NCI-H1092 treated with DMSO at 0.1 percent for 48 hours (cell line): ENCODE measurements around the gene SLC8A2.
A peak's percentile ranks its signal among the peaks of the same experiment; 100 is the strongest.

Experiments
- DNase-seq: peaks from one replicate; lab custom pipeline; 2025; lab: John Stamatoyannopoulos, UW

The SLC8A2 gene

DNA sequence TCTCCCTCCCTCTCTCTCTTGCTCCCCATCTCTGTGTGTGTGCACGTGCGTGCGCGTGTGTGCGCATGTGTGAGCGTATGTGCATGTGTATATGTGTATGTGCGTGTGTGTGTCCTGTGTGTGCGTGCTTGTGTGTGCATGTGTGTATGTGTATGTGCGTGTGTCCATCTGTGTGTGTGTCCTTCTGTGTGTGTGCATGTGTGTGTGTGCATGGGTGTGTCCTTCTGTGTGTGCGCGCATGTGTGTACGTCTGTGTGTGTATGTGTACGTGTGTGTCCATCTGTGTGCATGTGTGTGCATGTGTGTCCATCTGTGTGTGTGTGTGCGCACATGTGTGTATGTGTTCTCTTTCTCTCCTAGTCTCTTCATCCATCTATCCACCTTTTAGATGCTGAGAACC, 12.2 kb downstream of the SLC8A2 start:
- no peak for DNase-seq

DNA sequence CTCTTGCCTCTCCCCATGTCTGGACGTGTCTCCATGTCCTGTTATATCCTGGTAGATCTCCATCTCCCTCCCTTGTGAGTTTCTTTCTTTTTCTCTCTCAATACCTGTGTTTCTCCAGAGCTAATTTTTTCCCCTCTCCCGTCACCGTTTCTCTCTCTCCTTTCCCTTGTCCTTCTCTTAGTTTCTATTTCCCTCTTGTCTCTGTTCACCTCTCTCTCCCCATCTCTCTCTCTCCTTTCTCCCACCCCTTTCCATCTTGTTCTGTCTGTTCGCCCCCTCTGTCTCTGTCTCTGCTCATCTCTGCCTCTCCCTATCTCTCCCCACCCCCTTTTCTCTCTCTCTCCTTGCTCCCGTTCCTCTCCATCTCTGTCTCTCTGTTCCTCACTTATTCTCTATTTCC, 13.0 kb downstream of the SLC8A2 start:
- DNase-seq, result no peak

DNA sequence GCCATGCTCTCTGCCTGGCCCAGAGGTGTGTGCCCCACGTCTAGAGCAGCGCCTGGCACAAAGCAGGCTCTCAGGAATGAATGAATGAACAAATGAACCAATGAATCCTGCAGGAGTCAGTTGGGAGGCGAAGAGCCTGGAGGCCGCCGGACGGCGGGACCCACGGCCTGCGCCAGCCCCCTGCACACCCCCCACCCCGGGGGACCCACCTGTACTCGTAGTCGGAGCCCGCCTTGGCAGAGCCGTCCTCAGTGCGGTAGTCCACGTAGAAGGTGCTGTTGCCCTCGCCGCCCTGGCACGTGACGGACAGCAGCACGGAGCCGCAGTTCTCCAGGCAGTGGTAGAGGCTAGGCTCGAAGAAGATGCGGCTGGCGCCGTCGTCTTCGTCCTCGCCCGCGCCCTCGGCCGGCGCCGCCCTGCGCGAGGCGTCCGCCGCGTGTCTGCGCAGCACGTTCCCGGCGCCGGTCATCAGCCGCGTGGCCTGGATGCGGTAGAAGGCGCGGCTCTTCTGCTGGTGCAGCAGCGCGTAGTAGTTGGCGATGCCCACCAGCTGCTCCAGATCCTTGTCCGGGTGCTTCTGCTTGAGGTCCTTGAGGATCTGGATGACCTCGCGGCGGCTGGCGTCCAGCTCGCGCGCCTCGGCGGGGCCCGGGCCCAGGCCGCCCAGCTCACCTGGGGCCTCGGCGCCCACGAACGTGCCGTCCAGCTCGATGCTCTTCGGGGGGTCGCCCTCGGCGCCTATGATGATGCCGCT, 14.8 kb downstream of the SLC8A2 start:
- DNase-seq, result no peak

DNA sequence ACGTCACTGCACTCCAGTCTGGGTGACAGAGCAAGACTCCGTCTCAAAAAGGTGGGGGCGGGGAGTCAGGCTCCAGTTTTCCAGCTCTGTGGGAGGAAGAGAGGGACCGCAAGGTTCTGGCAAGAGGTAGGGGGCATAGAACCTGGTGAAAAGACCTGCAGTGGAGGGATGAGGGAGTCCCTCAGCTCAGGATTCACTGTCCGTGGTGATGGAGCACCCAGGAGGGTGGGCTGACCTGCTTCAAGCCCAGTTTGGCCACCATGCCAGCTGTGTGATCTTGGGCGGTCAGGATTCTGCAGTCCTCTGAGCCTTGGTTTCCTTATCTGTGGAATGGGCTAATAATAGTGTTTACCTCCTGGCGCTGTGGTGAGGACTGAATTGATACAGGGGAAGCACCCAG, 21.2 kb downstream of the SLC8A2 start:
- DNase-seq, result no peak

DNA sequence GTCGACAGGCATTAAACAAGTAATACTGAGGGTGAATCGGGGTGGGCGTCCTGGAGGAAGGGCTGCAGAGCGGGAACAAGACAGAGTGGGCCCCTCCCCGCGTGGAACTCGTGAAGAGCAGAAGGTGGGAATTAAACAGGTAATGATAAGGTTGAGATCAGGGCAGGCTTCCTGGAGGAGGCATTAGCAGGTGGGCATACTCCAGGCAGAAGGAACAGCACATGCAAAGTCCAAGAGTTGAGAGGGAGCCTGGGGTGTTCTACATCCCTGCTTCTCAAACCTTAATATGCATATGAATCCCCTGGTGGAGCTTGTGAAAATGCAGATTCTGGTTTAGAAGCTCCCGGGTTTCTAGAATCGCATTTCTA, 23.3 kb downstream of the SLC8A2 start:
- DNase-seq, result no peak

DNA sequence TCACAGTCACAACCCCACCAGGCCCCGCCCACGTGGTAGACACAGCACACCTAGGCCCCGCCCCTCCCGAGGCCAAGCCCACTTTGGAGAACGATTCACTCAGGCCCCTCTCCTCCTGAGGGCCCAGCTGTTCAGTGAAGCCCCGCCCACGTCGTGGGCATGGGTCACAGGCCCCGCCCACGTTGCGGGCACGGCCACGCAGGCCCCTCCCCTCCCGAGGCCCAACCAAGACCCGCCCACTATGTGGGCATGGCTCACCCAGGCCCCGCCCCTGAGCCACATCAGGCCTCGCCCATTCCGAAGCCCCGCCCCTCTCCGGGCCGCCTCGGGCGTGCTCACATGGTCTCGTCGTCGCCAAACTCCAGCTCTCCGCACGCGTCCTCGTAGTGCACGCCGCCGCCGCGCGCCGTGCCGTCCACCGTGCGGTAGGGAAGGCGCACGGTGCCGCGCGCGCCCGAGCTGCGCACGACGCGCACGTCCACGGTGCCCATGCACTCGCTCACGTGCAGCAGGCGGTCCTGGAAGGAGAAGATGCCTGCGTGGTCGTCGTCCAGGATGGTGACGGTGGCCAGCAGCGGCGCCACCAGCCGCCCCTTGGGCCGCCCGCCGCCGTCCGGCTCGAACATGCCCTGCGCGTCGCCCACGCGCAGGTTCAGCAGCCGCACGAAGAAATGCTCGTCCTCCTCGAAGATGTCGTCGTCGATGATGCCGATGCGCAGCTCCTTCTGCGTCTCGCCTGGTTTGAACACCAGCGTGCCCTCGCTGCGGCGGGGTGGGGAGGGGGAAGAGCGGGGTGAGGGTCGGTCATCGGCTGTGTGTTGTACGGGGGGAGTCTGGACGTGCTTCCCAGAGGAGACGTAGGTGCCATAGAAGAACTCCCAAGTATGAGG, 24.0 kb downstream of the SLC8A2 start:
- DNase-seq, result peak; percentile 59

DNA sequence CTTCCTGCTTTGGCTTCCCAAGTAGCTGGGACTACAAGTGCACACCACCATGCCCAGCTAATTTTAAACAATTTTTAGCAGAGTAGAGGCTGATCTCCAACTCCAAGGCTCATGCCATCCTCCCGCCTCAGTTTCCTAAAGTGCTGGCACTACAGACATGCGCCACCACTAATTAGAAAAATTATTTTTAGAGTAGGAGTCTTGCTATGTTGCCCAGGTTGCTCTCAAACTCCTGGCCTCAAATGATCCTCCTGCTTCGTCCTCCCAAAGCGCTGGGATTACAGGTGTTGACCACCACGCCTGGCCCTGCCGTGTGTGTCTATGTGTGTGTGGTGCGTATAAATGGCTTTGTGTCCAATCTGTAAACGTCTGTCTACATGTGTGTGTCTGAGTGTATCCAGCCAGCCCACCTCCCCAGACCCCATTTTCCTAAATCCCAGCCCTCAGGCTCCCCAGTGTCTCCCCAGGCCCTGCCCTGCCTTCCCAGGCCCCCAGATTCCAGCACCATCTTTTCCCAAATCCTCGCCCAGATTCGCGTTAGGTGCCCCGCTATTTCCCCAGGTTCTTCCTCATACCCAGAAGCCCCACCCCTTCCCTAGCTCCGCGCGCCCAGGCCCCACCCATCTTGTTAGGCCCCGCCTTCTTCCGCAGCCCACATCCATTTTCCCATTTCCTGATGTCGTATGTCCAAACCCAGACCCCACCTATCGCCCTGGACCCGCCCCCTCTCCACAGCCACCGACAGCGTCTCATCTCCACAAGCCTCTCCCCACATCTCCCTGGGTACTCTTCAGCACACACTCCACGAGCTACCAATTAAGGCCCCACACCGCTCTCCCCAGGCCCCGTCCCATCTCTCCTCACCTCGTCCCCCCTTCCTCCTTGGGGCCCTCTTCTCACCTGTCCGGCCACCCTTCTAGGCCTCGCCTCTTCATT, 24.9 kb downstream of the SLC8A2 start:
- DNase-seq, result no peak

DNA sequence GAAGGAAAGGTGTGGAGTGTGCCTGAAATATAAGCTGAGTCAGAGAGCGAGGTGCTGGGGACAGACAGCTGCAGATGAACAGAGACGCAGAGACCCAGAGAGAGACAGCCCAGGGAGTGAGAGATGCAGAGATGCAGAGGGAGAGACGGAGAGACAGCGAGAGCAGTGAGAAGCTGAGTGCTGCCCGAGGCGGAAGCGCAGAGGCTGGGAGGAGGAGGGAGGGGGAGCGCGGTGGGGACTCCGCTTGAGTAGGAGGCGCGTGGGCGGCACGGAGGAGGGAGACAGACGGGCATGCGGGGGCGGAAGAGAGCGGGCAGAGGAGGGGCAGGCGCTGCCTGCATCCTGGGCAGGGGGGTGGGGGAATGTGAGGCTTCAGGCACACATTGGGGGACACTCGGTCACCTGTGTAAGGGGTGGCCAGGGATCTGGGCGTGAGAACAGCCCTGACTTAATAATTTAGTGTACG, 25.7 kb downstream of the SLC8A2 start:
- peak; percentile 27 for DNase-seq

DNA sequence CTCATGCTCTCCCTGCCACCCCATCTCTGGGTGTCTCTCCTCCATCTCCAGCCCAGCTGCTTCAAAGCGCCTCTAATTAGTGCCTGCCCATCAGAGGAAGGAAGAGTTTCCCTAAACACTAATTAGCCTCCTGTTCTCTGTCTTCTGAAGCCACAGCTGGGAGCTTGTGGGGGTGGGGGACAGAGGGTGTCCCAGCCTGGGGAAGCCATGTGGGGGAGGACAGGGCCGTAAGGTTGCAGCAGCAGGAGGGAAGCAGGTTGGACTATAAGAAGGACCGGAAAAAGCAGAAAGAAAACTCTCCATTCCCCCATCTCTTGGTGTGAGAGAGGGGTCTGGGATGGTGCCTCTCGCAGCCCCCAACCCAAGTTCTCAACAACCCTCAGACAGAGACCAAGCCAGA, 26.2 kb downstream of the SLC8A2 start:
- DNase-seq, result no peak

DNA sequence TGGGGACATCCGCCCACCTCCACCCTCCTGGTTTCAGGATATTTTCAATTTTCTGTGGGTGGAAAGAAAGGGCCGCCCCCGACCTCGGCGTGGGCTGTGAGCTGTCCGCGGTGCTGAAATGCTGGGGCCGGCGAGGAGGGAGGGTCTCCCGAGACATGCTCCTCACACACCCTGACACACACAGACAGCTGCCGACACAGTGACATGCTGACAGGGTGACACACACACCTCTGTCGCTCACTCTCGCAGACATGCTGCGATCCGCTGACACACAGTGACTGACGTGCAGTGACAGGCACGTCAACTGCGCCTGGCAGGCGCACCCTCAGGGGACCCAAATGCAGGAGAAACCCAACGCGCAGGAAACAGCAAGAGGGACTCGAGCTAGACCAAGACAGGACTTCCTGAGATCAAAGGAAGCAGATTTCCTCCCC, 27.3 kb downstream of the SLC8A2 start:
- no peak for DNase-seq

DNA sequence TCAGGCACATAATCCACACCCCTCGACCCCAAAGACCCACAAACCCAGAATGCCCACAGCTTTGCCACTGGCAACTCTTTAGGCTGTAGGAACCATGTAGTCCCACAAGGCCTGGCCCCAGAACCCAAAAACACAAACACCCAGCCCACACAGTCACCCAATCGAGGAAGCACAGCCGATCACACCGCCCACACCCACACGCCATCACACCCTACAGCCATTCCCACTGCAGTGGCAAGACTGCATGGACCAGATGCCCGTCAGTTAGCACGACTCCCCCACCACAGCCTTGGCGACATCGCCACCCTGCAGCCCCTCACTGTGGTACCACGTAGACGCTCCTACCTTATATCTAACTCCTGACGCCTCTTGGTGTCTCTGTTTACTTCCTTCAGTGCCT, 28.4 kb downstream of the SLC8A2 start:
- DNase-seq, result no peak

DNA sequence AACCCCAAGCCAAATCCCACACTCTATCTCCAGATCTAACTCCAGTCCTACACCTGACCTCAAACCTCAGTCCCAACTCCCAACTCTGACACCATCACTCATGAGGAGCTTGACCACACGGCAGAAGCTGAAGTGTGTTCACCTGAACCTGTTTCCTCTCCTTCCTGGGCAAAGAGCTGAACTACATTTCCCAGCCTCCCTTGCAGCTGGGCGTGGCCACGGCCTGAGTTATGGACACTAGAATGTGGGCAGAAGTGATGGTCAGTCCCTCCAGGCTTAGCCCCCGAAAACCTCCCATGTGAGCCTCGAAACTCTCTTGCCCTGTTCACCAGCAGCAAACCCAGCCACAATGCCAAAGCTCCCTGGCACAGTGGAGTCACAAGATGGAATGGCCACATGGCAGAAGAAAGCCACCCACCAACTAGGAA, 32.9 kb downstream of the SLC8A2 start:
- no peak for DNase-seq

DNA sequence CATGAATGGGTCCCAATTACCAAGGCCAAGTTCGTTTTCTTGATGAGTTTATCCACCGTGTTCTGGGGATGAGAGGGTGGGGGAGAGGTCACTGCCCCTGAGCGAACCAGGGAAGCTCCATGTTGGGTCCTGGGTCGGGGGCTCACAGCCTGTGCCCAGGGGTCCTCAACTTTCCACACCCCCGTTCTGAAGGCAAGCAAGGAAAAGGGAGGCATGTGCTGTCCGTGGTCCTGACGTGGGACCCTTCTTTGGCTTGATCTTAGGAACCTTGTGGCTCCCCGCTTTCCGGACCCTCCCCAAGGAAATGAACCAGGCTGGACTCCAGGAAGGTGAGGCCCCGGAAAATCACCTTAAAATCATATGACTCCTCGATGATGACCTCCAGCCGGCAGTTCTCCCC, 34.2 kb downstream of the SLC8A2 start:
- no peak for DNase-seq

DNA sequence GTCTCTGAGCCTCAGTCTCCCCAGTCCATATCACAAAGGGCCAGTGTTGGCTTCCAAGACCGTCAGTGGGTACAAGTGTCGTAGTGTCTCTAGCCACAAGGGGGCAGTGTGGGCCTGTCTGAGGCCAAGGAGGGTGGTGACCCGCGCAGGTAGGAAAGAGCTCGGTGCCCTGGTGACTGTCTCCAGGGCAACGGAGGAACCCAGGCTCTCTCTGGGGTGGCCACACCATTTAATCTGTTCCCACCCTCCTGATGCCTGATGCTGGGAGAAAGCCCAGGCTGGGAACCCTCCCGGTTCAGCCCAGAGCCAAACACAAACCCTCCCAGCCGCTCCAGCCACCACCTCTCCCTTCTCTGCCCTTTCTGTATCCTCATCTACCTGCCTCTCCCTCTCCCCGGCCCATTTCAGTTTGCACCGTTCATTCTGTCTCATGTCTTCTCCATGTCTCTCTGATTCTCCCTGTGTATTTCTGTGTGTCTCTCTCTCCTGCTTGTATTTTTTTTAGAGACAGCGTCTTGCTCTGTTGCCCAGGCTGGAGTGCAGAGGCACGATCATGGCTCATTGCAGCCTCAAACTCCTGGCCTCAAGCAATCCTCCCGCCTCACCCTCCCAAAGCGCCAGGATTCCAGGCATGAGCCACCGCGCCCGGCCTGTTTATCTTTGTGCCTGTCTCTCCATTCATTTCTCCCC, 34.8 kb downstream of the SLC8A2 start:
- DNase-seq, result peak; percentile 53

DNA sequence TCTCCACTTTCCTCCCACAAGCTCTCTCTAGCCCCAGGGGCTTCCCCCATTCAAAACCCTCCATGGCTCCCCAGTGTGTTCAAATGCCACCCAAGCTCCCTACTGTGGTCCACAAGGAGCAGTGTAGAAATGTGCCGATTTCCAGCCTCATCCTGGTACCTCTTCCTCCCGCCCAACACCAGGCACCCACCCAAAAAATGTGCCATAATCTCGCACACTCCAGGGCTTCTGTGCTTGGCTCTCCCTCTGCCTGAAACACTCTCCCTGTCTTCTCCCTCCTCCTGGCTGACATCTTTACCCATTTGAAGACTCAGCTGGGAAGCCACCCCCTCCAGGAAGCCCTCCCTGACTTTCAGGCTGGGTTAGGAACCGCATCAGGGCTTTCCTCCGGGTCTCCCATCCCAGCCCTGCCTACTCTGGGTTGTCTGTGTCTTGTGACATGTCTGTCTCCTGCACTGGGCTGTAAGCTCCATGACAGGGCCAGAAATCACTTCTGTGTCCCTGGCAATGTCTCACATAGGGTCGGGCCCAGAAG, 35.7 kb downstream of the SLC8A2 start:
- no peak for DNase-seq

DNA sequence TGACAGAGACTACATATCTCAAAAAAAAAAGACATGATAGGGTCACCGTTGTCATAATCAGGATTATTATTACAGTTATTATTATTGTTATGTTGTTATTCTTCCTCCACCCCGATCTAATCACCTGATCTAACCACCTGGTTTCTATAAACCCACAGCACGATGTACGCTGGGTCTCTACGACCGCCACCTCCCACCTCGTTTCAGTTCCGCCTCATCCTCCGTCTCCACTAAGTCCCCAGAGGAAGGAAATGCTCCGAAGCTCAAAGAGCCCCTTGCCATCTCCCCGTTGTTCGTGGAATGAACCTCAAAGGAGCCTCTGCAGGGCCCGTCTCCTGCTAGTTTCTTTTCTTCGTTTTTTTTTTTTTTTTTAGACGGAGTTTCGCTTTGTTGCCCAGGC, 36.5 kb downstream of the SLC8A2 start:
- DNase-seq, result no peak

DNA sequence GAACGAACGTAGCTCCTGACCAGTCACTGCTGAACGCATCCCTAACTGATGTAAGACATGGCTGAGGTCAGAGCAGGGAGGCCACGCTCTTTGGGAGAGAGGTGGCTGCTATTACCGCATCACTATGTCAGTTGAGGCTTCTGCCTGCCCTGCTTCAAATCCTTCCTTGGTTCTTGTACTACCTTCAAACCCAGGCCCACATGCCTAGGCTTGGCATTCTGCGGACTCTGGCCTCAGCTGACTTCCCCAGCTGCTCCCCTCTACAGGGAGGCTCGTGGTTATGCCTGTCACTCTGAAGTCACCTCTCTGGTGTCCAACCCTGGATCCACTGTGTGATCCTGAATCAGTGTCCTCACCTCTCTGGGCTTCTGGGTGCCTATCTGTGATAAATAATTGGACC, 37.6 kb downstream of the SLC8A2 start:
- DNase-seq, result no peak

DNA sequence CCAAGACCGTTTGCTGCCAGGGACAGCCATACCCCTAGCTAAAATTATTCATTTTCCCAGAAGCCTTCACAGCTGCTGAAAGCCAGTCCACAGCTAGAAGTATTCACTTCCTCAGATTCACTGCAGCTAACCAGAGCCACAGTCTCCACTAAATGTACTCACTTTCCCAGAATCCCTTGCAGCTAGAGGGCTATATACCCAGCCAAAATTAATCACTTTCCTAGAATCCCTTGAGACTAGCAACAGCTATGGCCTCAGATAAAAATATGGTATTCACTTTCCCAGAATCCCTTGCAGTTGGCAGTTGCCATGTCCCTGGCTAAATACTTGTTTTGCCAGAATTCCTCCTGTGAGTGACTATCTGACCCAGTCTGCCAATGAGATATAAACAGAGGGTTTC, 38.6 kb downstream of the SLC8A2 start:
- no peak for DNase-seq

DNA sequence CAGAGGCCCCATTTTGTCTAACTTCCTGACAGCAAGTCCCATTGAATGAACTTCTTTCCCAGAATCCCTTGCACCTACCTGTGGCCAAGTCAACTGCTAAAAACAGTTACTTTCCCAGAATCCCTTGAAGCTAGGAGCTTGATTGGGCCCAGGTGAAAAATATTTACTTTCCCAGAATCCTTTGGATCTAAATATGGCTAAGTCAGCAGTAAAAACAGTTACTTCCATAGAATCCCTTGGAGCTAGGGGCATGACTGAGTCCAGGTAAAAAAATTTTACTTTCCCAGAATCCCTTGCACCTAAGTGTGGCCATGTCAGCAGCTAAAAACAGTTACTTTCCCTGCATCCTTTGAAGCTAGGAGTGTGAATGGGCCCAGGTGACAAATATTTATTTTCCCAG, 39.2 kb downstream of the SLC8A2 start:
- DNase-seq, result no peak

DNA sequence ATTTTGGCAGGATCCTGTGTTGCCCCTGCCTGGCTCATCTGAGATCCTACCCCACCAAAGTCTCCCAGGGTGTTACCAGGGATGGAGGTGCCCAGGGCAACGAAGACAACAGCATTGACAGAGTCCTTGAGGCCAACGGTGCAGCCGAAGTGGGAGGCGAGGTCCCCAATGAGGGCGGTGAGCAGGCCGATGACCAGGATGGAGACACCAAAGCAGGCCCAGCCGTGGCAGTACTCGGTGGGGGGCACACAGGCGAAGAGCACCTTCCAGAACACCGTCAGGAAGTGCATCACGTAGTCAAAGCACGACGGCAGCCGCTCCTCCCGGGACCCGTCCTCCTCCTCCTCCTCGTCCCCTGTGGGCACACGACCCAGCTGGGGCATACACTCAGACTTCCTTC, 39.6 kb downstream of the SLC8A2 start:
- no peak for DNase-seq
